Kidney capillary endothelial cell (primary cell): ENCODE results near the gene TIGIT.
"Not testable (repeated sequence)": the region's sequence is repeated elsewhere in the genome, so short reads cannot be mapped to it uniquely, and the experiment has no call there.

ENCODE experiments used
- DNase-seq: peaks from one replicate; pipeline ENCODE4 v3.0.0-alpha.2; 2018; ENCODE audit warnings: low spot score

Gene TIGIT

GRCh38 chr3:114293838-114294535 is at the start of gene TIGIT:
TIGIT (plus strand) TSS chr3:114294028; CDS start chr3:114294062, 34 bp downstream.
- DNase-seq = no peak

GRCh38 chr3:114252954-114253353 is 40.9 kb upstream of the TIGIT start:
- DNase-seq = no peak

- no peak for DNase-seq
Observed at GRCh38 chr3:114253505-114253904, 40.3 kb upstream of the TIGIT start.

- DNase-seq = no peak
Observed at GRCh38 chr3:114259566-114259965, 34.3 kb upstream of the TIGIT start.

- no peak for DNase-seq
Observed at GRCh38 chr3:114260152-114260551, 33.7 kb upstream of the TIGIT start.

GRCh38 chr3:114270019-114270418 is 23.8 kb upstream of the TIGIT start:
- no peak for DNase-seq

- DNase-seq = no peak
Observed at GRCh38 chr3:114272271-114272670, 21.6 kb upstream of the TIGIT start.

- no peak for DNase-seq
Observed at GRCh38 chr3:114274929-114275328, 18.9 kb upstream of the TIGIT start.

GRCh38 chr3:114276856-114277255 is 17.0 kb upstream of the TIGIT start:
- not testable (repeated sequence) for DNase-seq

GRCh38 chr3:114284644-114285043 is 9.2 kb upstream of the TIGIT start:
- DNase-seq = no peak

- DNase-seq = no peak
Observed at GRCh38 chr3:114285648-114286230, 8.1 kb upstream of the TIGIT start.

- DNase-seq = no peak
Observed at GRCh38 chr3:114286266-114286665, 7.6 kb upstream of the TIGIT start.

- DNase-seq = peak; percentile 25
Observed at GRCh38 chr3:114290911-114291901, 2.6 kb upstream of the TIGIT start.

- no peak for DNase-seq
Observed at GRCh38 chr3:114294940-114295480, 1.2 kb downstream of the TIGIT start.

GRCh38 chr3:114295946-114296345 is 2.1 kb downstream of the TIGIT start:
- no peak for DNase-seq

GRCh38 chr3:114299421-114299820 is 5.6 kb downstream of the TIGIT start:
- DNase-seq = peak; percentile 18

- no peak for DNase-seq
Observed at GRCh38 chr3:114299941-114300624, 6.3 kb downstream of the TIGIT start.

- no peak for DNase-seq
Observed at GRCh38 chr3:114307222-114307830, 13.5 kb downstream of the TIGIT start.

GRCh38 chr3:114307832-114308231 is 14.0 kb downstream of the TIGIT start:
- no peak for DNase-seq

GRCh38 chr3:114308377-114308776 is 14.5 kb downstream of the TIGIT start:
- no peak for DNase-seq

GRCh38 chr3:114308830-114309229 is 15.0 kb downstream of the TIGIT start:
- no peak for DNase-seq
